Pancreas (tissue), 10 donors: ENCODE results near the gene CR1. TPM values are rescaled to one million over a fixed set of nuclear protein-coding genes. Genes with fewer than 3 reads are reported as not detected.
A peak's percentile ranks its signal among the peaks of the same experiment; 100 is the strongest.
"Not testable (repeated sequence)": the region's sequence is repeated elsewhere in the genome, so short reads cannot be mapped to it uniquely, and the experiment has no call there.

Experiments
- ATAC-seq, 4 donors: fragments of 200-7000 bp; cut with Tn5 transposase; one replicate each; pipeline versions ENCODE4 v1.8.0 to v1.9.1; 2020; ENCODE audit warnings: mild to moderate bottlenecking in 4 of 4, moderate library complexity in 4 of 4
- DNase-seq, 6 donors: peaks; one replicate each; pipeline ENCODE4 v3.0.0-alpha.2; 2020
- FAIRE-seq: peaks from 2 replicates; lab custom pipeline; 2012; peaks lifted over from hg19 to GRCh38; lab: Jason Lieb, UNC
- H3K27ac ChIP-seq, 4 donors: fragments of 200-600 bp; sonication (generic); 1 replicate in 3 of 4; 2 replicates in 1 of 4; pipeline versions ENCODE4 v1.5.0 to v1.8.0; 2020
- H3K27me3 ChIP-seq, 4 donors: fragments of 200-600 bp; one replicate each; pipeline ENCODE4 v1.8.0; 2021
- H3K36me3 ChIP-seq, 3 donors: fragments of 200-600 bp; sonication (generic) in 1 of 3; one replicate each; pipeline versions ENCODE4 v1.5.0 to v1.8.0; 2020 to 2021
- H3K4me1 ChIP-seq, 3 donors: fragments of 200-600 bp; one replicate each; pipeline ENCODE4 v1.8.0; 2021
- H3K4me3 ChIP-seq, 4 donors: fragments of 200-600 bp; sonication (generic) in 2 of 4; one replicate each; pipeline versions ENCODE4 v1.5.0 to v1.8.0; 2020 to 2021
- H3K9me3 ChIP-seq, 4 donors: fragments of 200-600 bp; one replicate each; pipeline ENCODE4 v1.8.0; 2021
- CTCF ChIP-seq, 4 donors: fragments of 200-600 bp; sonication (generic) in 3 of 4; IDR thresholded peaks; one replicate each; pipeline versions ENCODE4 v1.5.0 to v1.8.0; 2021; ENCODE audit warnings: antibody characterized with exemption in 4 of 4
- WGBS, 2 donors: extraction: QIAGEN DNeasy Blood & Tissue Kit; methylation state at CpG; one replicate each; pipeline ENCODE4 v1.1.7; 2013; 5-methylcytosine and 5-hydroxymethylcytosine counted together
- intact Hi-C, 3 donors: fragments of 100-400 bp; cut with DNase I; formaldehyde crosslinking; loops; one replicate each; pipeline versions ENCODE4 v1.11.1 to v1.14.2; 2022
- polyA plus RNA-seq, 2 donors: library from polyadenylated mRNA; stranded (reverse); fragments of 200-250 nt; gene quantifications; one replicate each; pipeline ENCODE4 v1.2.3, GENCODE V29; 2013
- total RNA-seq, 6 donors: library from RNA; stranded (reverse); fragmentation: NEBNext Ultra II Directional in 4 of 6; extraction: Animal tissue kit (Norgen Biotek cat#: 25700) in 4 of 6; gene quantifications; one replicate each; pipeline versions ENCODE4 v1.2.1 to v1.2.4, GENCODE V29; 2021 to 2023
- donor health status: healthy with polysubstance abuse.
- donor health status: DM: no; HTN: no; CAD: no; lungs with moderate emphysema.
- donor health status: DM: no; HTN: no; CAD: no.
- donor health status: control.
- donor health status: control.
- donor health status: Bipolar disorder and iron deficiency.
- donor health status: DM: yes; HTN: yes; CAD: no.
- donor health status: DM: no; HTN: no; CAD: no.
- donor health status: DM: no; HTN: no; CAD: no.
- donor health status: DM: yes; HTN: yes; CAD: no.

The CR1 gene
- total and polyA plus RNA-seq, 8 donors: 0.05 to 4.7 (median 0.29) TPM

- Histone ChIP-seq H3K36me3 (no peaks in the 10 kb centered on the region), H3K9me3 (no peaks in the 10 kb centered on the region), H3K4me1 (no peaks in the 10 kb centered on the region), H3K27me3 (no peaks in the 10 kb centered on the region), H3K27ac (no peak overlapping the region), H3K4me3 (no peak overlapping the region)
- no peak for TF ChIP-seq CTCF (IDR thresholded peaks at IDR 0.05)
- WGBS, 2 donors: 54 to 60% methylated on average over 4 of the region's 4 CpGs
- no peak for FAIRE-seq
- intact Hi-C loops: no loop called here
- ATAC-seq: peak in 3 of 4 donors; percentile 44 to 58 (median 56)
- peak in 1 of 6 donors; percentile 15 for DNase-seq
Measured at GRCh38 chr1:207565546-207566468, 69.8 kb downstream of the CR1 start.

- H3K27me3 ChIP-seq, intact Hi-C loops, H3K4me1 ChIP-seq, H3K36me3 ChIP-seq, H3K9me3 ChIP-seq, H3K4me3 ChIP-seq, H3K27ac ChIP-seq, DNase-seq, ATAC-seq, FAIRE-seq: not testable (repeated sequence)
- WGBS, 2 donors: no CpG with 5 or more reads among the region's 5 CpGs
Measured at GRCh38 chr1:207571926-207572325, 76.0 kb downstream of the CR1 start.

- H3K27me3 ChIP-seq, H3K9me3 ChIP-seq, intact Hi-C loops, DNase-seq, ATAC-seq, FAIRE-seq, H3K27ac ChIP-seq, H3K4me3 ChIP-seq, H3K4me1 ChIP-seq, H3K36me3 ChIP-seq: not testable (repeated sequence)
- 72 to 81% methylated on average over 4 to 5 of the region's 5 CpGs for whole genome bisulfite sequencing, 2 donors
Measured at GRCh38 chr1:207573074-207573473, 77.1 kb downstream of the CR1 start.

- H3K27ac ChIP-seq, intact Hi-C loops, H3K9me3 ChIP-seq, H3K27me3 ChIP-seq, H3K36me3 ChIP-seq, FAIRE-seq, DNase-seq, H3K4me1 ChIP-seq, ATAC-seq, H3K4me3 ChIP-seq: not testable (repeated sequence)
- 80 to 92% methylated on average over 4 of the region's 4 CpGs for WGBS, 2 donors
Measured at GRCh38 chr1:207575381-207575780, 79.4 kb downstream of the CR1 start.

GRCh38 chr1:207578796-207579435 is 83.0 kb downstream of the CR1 start:
- Histone ChIP-seq H3K27ac (no peak overlapping the region), H3K36me3 (no peaks in the 10 kb centered on the region), H3K4me1 (no peaks in the 10 kb centered on the region), H3K9me3 (no peaks in the 10 kb centered on the region), H3K4me3 (no peak overlapping the region), H3K27me3 (no peaks in the 10 kb centered on the region)
- intact Hi-C loops: no loop called here
- no peak for DNase-seq
- 50 to 51% methylated on average over 5 of the region's 5 CpGs for WGBS, 2 donors
- no peak for FAIRE-seq
- no peak for TF ChIP-seq CTCF (IDR thresholded peaks at IDR 0.05)
- ATAC-seq: no peak

GRCh38 chr1:207579436-207579799 is 83.5 kb downstream of the CR1 start:
- 7 to 8% methylated on average over 4 of the region's 4 CpGs for WGBS, 2 donors
- no peak overlapping the region for H3K27ac ChIP-seq
- DNase-seq (peak in 3 of 6 donors; percentile 26 to 54 (median 27)), ATAC-seq (peak; percentile 64 to 87 (median 86)), FAIRE-seq (no peak)
- H3K4me1 ChIP-seq: no peaks in the 10 kb centered on the region
- H3K36me3 ChIP-seq: no peaks in the 10 kb centered on the region
- TF ChIP-seq CTCF (IDR thresholded peaks at IDR 0.05): peak in 2 of 4 donors; percentile 19 to 20
- no peak overlapping the region for H3K4me3 ChIP-seq
- no peaks in the 10 kb centered on the region for H3K9me3 ChIP-seq
- intact Hi-C loops: no loop called here
- H3K27me3 ChIP-seq: no peaks in the 10 kb centered on the region
